Fibroblast of mammary gland (primary cell): ENCODE data around the gene AS3MT.
"Not testable (repeated sequence)": the region's sequence is repeated elsewhere in the genome, so short reads cannot be mapped to it uniquely, and the experiment has no call there.

Source experiments
- DNase-seq: peaks from one replicate; pipeline ENCODE4 v3.0.0-alpha.2; 2010; ENCODE audit warnings: low read depth
- H3K4me3 ChIP-seq: 2 replicates; pipeline ENCODE4 v1.5.1; 2011; ENCODE audit warnings: low read depth, mild to moderate bottlenecking, low read length, moderate library complexity; ENCODE audit not compliant: control insufficient read depth
- TF ChIP-seq, protein P1 (sequence below): conservative IDR thresholded peaks from 2 replicates; pipeline ENCODE4 v1.5.1; 2011; ENCODE audit warnings: low read depth, low read length, inconsistent platforms; ENCODE audit not compliant: control insufficient read depth, insufficient read depth

Gene AS3MT

DNA sequence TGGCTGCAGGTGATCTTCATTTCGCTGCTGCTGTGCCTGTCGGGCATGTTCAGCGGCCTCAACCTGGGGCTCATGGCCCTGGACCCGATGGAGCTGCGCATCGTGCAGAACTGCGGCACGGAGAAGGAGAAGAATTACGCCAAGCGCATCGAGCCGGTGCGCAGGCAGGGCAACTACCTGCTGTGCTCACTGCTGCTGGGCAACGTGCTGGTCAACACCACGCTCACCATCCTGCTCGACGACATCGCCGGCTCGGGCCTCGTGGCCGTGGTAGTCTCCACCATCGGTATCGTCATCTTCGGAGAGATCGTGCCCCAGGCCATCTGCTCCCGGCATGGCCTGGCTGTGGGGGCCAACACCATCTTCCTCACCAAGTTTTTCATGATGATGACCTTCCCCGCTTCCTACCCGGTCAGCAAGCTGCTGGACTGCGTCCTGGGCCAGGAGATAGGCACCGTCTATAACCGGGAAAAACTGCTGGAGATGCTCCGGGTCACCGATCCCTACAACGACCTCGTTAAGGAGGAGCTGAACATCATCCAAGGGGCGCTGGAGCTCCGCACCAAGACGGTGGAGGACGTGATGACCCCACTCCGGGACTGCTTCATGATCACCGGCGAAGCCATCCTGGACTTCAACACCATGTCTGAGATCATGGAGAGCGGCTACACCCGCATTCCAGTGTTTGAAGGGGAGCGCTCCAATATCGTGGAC lies 50.1 kb downstream of the AS3MT start:
- peak; percentile 22 for DNase-seq
- TF ChIP-seq, protein P1, sequence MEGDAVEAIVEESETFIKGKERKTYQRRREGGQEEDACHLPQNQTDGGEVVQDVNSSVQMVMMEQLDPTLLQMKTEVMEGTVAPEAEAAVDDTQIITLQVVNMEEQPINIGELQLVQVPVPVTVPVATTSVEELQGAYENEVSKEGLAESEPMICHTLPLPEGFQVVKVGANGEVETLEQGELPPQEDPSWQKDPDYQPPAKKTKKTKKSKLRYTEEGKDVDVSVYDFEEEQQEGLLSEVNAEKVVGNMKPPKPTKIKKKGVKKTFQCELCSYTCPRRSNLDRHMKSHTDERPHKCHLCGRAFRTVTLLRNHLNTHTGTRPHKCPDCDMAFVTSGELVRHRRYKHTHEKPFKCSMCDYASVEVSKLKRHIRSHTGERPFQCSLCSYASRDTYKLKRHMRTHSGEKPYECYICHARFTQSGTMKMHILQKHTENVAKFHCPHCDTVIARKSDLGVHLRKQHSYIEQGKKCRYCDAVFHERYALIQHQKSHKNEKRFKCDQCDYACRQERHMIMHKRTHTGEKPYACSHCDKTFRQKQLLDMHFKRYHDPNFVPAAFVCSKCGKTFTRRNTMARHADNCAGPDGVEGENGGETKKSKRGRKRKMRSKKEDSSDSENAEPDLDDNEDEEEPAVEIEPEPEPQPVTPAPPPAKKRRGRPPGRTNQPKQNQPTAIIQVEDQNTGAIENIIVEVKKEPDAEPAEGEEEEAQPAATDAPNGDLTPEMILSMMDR, result no peak

GRCh38 chr10:102919992-102920739 lies 50.9 kb downstream of the AS3MT start:
- peak overlapping the region; percentile 19 for H3K4me3 ChIP-seq

More for the DNA sequence above, 50.1 kb downstream of the AS3MT start:
- H3K4me3 ChIP-seq, result peak overlapping the region; percentile 92

GRCh38 chr10:102923601-102924000 lies 54.3 kb downstream of the AS3MT start:
- DNase-seq, result no peak
- TF ChIP-seq, protein P1, result no peak
- H3K4me3 ChIP-seq, result no peak overlapping the region

More at GRCh38 chr10:102919992-102920739, 50.9 kb downstream of the AS3MT start:
- TF ChIP-seq, protein P1, result no peak
- DNase-seq, result no peak

- TF ChIP-seq, protein P1, result no peak
- DNase-seq, result no peak
- H3K4me3 ChIP-seq, result no peak overlapping the region
Measured at GRCh38 chr10:102926842-102927241, 57.6 kb downstream of the AS3MT start.

- no peak overlapping the region for H3K4me3 ChIP-seq
- DNase-seq, result no peak
- TF ChIP-seq, protein P1, result no peak
Measured at GRCh38 chr10:102927311-102928010, 58.2 kb downstream of the AS3MT start.

- DNase-seq, H3K4me3 ChIP-seq: not testable (repeated sequence)
Measured at GRCh38 chr10:102928442-102928841, 59.2 kb downstream of the AS3MT start.

DNA sequence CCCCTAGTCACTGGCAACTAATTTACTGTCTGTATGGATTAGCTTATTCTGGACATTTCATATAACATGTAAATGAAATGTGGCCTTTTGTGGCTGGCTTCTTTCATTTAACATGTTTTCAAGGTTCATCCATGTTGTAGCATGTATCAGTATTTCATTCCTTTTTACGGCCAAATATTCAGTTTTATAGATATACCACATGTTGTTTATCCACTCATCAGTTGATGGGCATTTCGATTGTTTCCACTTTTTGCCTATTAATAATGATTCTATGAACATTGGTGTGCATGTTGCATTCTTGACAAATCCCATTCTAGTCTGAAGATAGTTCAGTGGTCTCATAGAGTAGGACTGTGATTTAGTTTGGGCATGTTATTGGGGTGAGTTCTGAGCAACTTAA lies 61.5 kb downstream of the AS3MT start:
- no peak overlapping the region for H3K4me3 ChIP-seq
- TF ChIP-seq, protein P1, result no peak
- no peak for DNase-seq
